SK-N-SH (cell line): ENCODE measurements around the gene ANHX. TPM values are rescaled to one million over a fixed set of nuclear protein-coding genes. Genes with fewer than 3 reads are reported as not detected.

Experiments
- CTCF ChIA-PET: fragments of 300-600, 350-600 bp; formaldehyde crosslinking; extraction: SDS; loops from one replicate; lab custom pipeline; 2021; lab: Yijun Ruan, JAX
- POLR2A ChIA-PET: fragments of 350-600 bp; sonication (Branson Sonifier 250); formaldehyde crosslinking; extraction: SDS; loops from one replicate; lab custom pipeline; 2020; ENCODE audit warnings: antibody characterized with exemption, inconsistent platforms; lab: Yijun Ruan, JAX
- DNase-seq: peaks from one replicate; pipeline ENCODE4 v3.0.0; 2012
- H2AFZ ChIP-seq: fragments of 200-600 bp; sonication (generic); 2 replicates; pipeline ENCODE4 v1.8.1; 2016; ENCODE audit warnings: antibody characterized with exemption, mild to moderate bottlenecking, low read depth
- H3F3A ChIP-seq: fragments of 200-600 bp; sonication (generic); replicated peaks from 2 replicates; pipeline ENCODE3; 2016; ENCODE audit warnings: antibody characterized with exemption, mild to moderate bottlenecking; ENCODE audit not compliant: insufficient read depth
- H3K27ac ChIP-seq, 2 experiments: fragments of 200-500 bp in 1 of 2; fragments of 200-600 bp in 1 of 2; sonication (Bioruptor generic) in 1 of 2; sonication (generic), shearing (Covaris generic) in 1 of 2; 2 replicates each; pipeline versions ENCODE4 v1.5.1 to v1.6.1; 2014 to 2016; ENCODE audit warnings: low read depth in 2 of 2, inconsistent platforms in 1 of 2, low read length in 1 of 2, mild to moderate bottlenecking in 1 of 2, mixed read lengths in 1 of 2
- H3K27me3 ChIP-seq: fragments of 200-600 bp; sonication (generic), shearing (Covaris generic); 2 replicates; pipeline ENCODE4 v1.6.1; 2016; ENCODE audit warnings: mixed run types; ENCODE audit not compliant: insufficient read depth
- H3K36me3 ChIP-seq, 2 experiments: fragments of 200-500 bp in 1 of 2; fragments of 200-600 bp in 1 of 2; sonication (Bioruptor generic) in 1 of 2; sonication (generic) in 1 of 2; replicated peaks in 1 of 2; 2 replicates each; pipeline versions ENCODE3 to v1.5.1; 2014 to 2016; ENCODE audit warnings: low read length in 1 of 2, mild to moderate bottlenecking in 1 of 2; ENCODE audit not compliant: insufficient read depth in 2 of 2, control insufficient read depth in 1 of 2
- H3K4me1 ChIP-seq, 2 experiments: fragments of 200-500 bp in 1 of 2; fragments of 200-600 bp in 1 of 2; sonication (Bioruptor generic) in 1 of 2; sonication (generic), shearing (Covaris generic) in 1 of 2; 2 replicates each; pipeline versions ENCODE4 v1.5.1 to v1.6.1; 2014 to 2016; ENCODE audit warnings: low read depth in 1 of 2, low read length in 1 of 2, mixed run types in 1 of 2; ENCODE audit not compliant: insufficient read depth in 2 of 2, control insufficient read depth in 1 of 2
- H3K4me2 ChIP-seq: fragments of 200-600 bp; sonication (generic), shearing (Covaris generic); 2 replicates; pipeline ENCODE4 v1.6.1; 2017; ENCODE audit warnings: mixed run types
- H3K4me3 ChIP-seq, 2 experiments: fragments of 200-500 bp in 1 of 2; fragments of 200-600 bp in 1 of 2; sonication (Bioruptor generic) in 1 of 2; sonication (generic), shearing (Covaris generic) in 1 of 2; 2 replicates each; pipeline versions ENCODE4 v1.5.1 to v1.8.1; 2014 to 2016; ENCODE audit warnings: low read depth in 2 of 2, inconsistent platforms in 1 of 2, low read length in 1 of 2, mild to moderate bottlenecking in 1 of 2, mixed read lengths in 1 of 2, moderate library complexity in 1 of 2
- H3K79me2 ChIP-seq: fragments of 200-600 bp; sonication (generic); 2 replicates; pipeline ENCODE4 v1.8.1; 2017; ENCODE audit warnings: mild to moderate bottlenecking; ENCODE audit not compliant: insufficient read depth
- H3K9ac ChIP-seq: fragments of 200-600 bp; sonication (generic); 2 replicates; pipeline ENCODE4 v1.6.1; 2017; ENCODE audit warnings: mixed run types
- H3K9me2 ChIP-seq: fragments of 200-600 bp; sonication (generic); 2 replicates; pipeline ENCODE4 v1.6.1; 2017; ENCODE audit warnings: mixed run types
- H3K9me3 ChIP-seq: fragments of 200-600 bp; sonication (generic); 2 replicates; pipeline ENCODE4 v1.6.1; 2017; ENCODE audit warnings: mixed run types, mild to moderate bottlenecking, moderate library complexity
- H4K20me1 ChIP-seq: fragments of 200-600 bp; sonication (generic); 2 replicates; pipeline ENCODE4 v1.6.1; 2017; ENCODE audit warnings: mild to moderate bottlenecking, mixed run types; ENCODE audit not compliant: insufficient read depth
- CTCF ChIP-seq: fragments of 200-600 bp; sonication (generic); IDR thresholded peaks from 2 replicates; pipeline ENCODE4 v1.6.1; 2017; ENCODE audit warnings: antibody characterized with exemption, mild to moderate bottlenecking, moderate library complexity
- ELF1 ChIP-seq: IDR thresholded peaks from 2 replicates; pipeline ENCODE4 v1.4.0; 2012
- EP300 ChIP-seq, 2 experiments: IDR thresholded peaks; 2 replicates each; pipeline versions ENCODE4 v1.4.0 to v1.6.1; 2012; ENCODE audit warnings: borderline replicate concordance in 1 of 2, low read depth in 1 of 2, low read length in 1 of 2
- FOXJ3 ChIP-seq: sonication (generic); formaldehyde crosslinking; IDR thresholded peaks from 2 replicates; pipeline ENCODE4 v1.5.1; 2020; ENCODE audit warnings: mild to moderate bottlenecking, missing genetic modification reagents
- FOXM1 ChIP-seq: IDR thresholded peaks from 2 replicates; pipeline ENCODE4 v1.4.0; 2012; ENCODE audit warnings: low read depth, mild to moderate bottlenecking
- MEF2A ChIP-seq: IDR thresholded peaks from 2 replicates; pipeline ENCODE4 v1.4.0; 2012; ENCODE audit warnings: low read depth, borderline replicate concordance
- RCOR1 ChIP-seq: fragments of 150-350 bp; IDR thresholded peaks from 2 replicates; pipeline ENCODE4 v1.6.1; 2017; ENCODE audit warnings: antibody characterized with exemption, low read length
- REST ChIP-seq: IDR thresholded peaks from 2 replicates; pipeline ENCODE4 v1.6.1; 2012; ENCODE audit warnings: mild to moderate bottlenecking, low read depth, low read length, moderate library complexity
- RFX5 ChIP-seq: IDR thresholded peaks from 2 replicates; pipeline ENCODE4 v1.6.1; 2012; ENCODE audit warnings: mild to moderate bottlenecking, improper control_type of control experiment, low read length
- TAF1 ChIP-seq: IDR thresholded peaks from 2 replicates; pipeline ENCODE4 v1.6.1; 2012; ENCODE audit warnings: low read depth, mild to moderate bottlenecking, low read length, moderate library complexity, borderline replicate concordance
- USF1 ChIP-seq: IDR thresholded peaks from 2 replicates; pipeline ENCODE4 v1.4.0; 2012; ENCODE audit warnings: low read depth, borderline replicate concordance
- USF2 ChIP-seq: fragments of 150-350 bp; IDR thresholded peaks from 2 replicates; pipeline ENCODE4 v1.6.1; 2017; ENCODE audit warnings: antibody characterized with exemption, low read length, low read depth, borderline replicate concordance
- ZBTB33 ChIP-seq: IDR thresholded peaks from 2 replicates; pipeline ENCODE4 v1.4.0; 2012; ENCODE audit warnings: low read depth, borderline replicate concordance
- WGBS: methylation state at CpG from one replicate; pipeline ENCODE4 v1.1.6; 2017; ENCODE audit warnings: low lambda C conversion rate; 5-methylcytosine and 5-hydroxymethylcytosine counted together
- polyA plus RNA-seq, 3 experiments: library from polyadenylated mRNA; depleted of rRNA; stranded (reverse); fragments of >200 nt; gene quantifications; 2 replicates each; pipeline ENCODE4 v1.2.3, GENCODE V29; 2012

ANHX gene
- polyA plus RNA-seq, 1 of the 3 experiments (the other 2 are of a cell fraction) = not detected

GRCh38 chr12:133225527-133225926 is 10.2 kb downstream of the ANHX start:
- no peak overlapping the region for H3K9ac ChIP-seq
- H3K27ac ChIP-seq = no peak overlapping the region
- H3K9me2 ChIP-seq = no peaks in the 10 kb centered on the region
- no peaks in the 10 kb centered on the region for H3F3A ChIP-seq
- ChIA-PET POLR2A (no interaction called here), CTCF (no interaction called here)
- DNase-seq = no peak
- no peaks in the 10 kb centered on the region for H3K9me3 ChIP-seq
- no peaks in the 10 kb centered on the region for H3K27me3 ChIP-seq
- WGBS = 4% methylated on average over 3 of the region's 4 CpGs
- no peaks in the 10 kb centered on the region for H3K79me2 ChIP-seq
- H4K20me1 ChIP-seq = no peaks in the 10 kb centered on the region
- H3K4me3 ChIP-seq = no peak overlapping the region
- no peaks in the 10 kb centered on the region for H3K4me1 ChIP-seq
- H3K4me2 ChIP-seq = no peak overlapping the region
- H2AFZ ChIP-seq = no peak overlapping the region
- TF ChIP-seq REST = no peak
- TF ChIP-seq EP300 (IDR thresholded peaks at IDR 0.05; ENCODE audit: borderline replicate concordance in 1 of 2, low read depth in 1 of 2, low read length in 1 of 2) = no peak
- TF ChIP-seq USF1 = no peak
- TF ChIP-seq MEF2A = no peak
- TF ChIP-seq TAF1 = no peak
- TF ChIP-seq FOXJ3 = no peak
- no peak for TF ChIP-seq RFX5
- no peak for TF ChIP-seq ZBTB33
- no peak for TF ChIP-seq CTCF
- no peak for TF ChIP-seq ELF1
- TF ChIP-seq RCOR1 = no peak
- TF ChIP-seq USF2 = no peak
- TF ChIP-seq FOXM1 = no peak
- H3K36me3 ChIP-seq = no peaks in the 10 kb centered on the region
